K562 (cell line): ENCODE data around the gene NECTIN4. TPM values are rescaled to one million over a fixed set of nuclear protein-coding genes. Genes with fewer than 3 reads are reported as not detected.
A peak's percentile ranks its signal among the peaks of the same experiment; 100 is the strongest.

Experiments used
- ATAC-seq: fragments of 200-7000 bp; cut with Tn5 transposase; 3 replicates; pipeline ENCODE4 v1.9.1; 2020; ENCODE audit warnings: moderate library complexity
- BruUV-seq: library from RNA; stranded (reverse); fragments of 400-500 nt; replicated peaks from 2 replicates; lab custom pipeline; 2021; lab: Mats Ljungman, UMichigan
- CTCF ChIA-PET: fragments of 300-600 bp; formaldehyde crosslinking; extraction: SDS; loops from one replicate; lab custom pipeline; 2021; ENCODE audit warnings: low intra/inter-chr PET ratio; lab: Yijun Ruan, JAX
- POLR2A ChIA-PET: fragments of 300-600, 350-650 bp; sonication (Branson Sonifier 250); formaldehyde crosslinking; extraction: SDS; loops from one replicate; lab custom pipeline; 2021; ENCODE audit warnings: antibody characterized with exemption, inconsistent platforms; lab: Yijun Ruan, JAX
- DNase-seq, 4 experiments: peaks; one replicate each; pipeline versions ENCODE4 v3.0.0 to v3.0.0-alpha.2; 2011 to 2018; ENCODE audit warnings: low spot score in 3 of 4, mixed read lengths in 3 of 4; ENCODE audit errors: extremely low read depth in 1 of 4
- FAIRE-seq: peaks from 2 replicates; lab custom pipeline; 2011; peaks lifted over from hg19 to GRCh38; lab: Jason Lieb, UNC
- H2AFZ ChIP-seq: 2 replicates; pipeline ENCODE4 v1.6.0; 2011; ENCODE audit warnings: low read depth, low read length, control low read depth, inconsistent platforms
- H3K27ac ChIP-seq: fragments of 200-600 bp; 3 replicates; pipeline ENCODE4 v1.8.0; 2011; ENCODE audit warnings: low read depth, mild to moderate bottlenecking, control low read depth, inconsistent platforms, low read length, moderate library complexity, mixed read lengths; ENCODE audit errors: extremely low read depth
- H3K27me3 ChIP-seq, 2 experiments: fragments of 300-600 bp in 1 of 2; 2 replicates in 1 of 2; 3 replicates in 1 of 2; pipeline versions ENCODE4 v1.6.0 to v1.8.0; 2011; ENCODE audit warnings: inconsistent platforms in 2 of 2, low read length in 2 of 2, mild to moderate bottlenecking in 1 of 2, mixed read lengths in 1 of 2, moderate library complexity in 1 of 2; ENCODE audit not compliant: control insufficient read depth in 2 of 2, insufficient read depth in 2 of 2
- H3K36me3 ChIP-seq: fragments of 300-600 bp; 3 replicates; pipeline ENCODE4 v1.8.0; 2011; ENCODE audit warnings: mild to moderate bottlenecking, low read length, inconsistent platforms; ENCODE audit not compliant: control insufficient read depth, insufficient read depth
- H3K4me1 ChIP-seq, 2 experiments: fragments of 200-600 bp in 1 of 2; replicated peaks in 1 of 2; 2 replicates in 1 of 2; 3 replicates in 1 of 2; pipeline versions ENCODE4 v1.5.1 to v1.8.0; 2011; ENCODE audit warnings: inconsistent platforms in 2 of 2, low read length in 2 of 2, mild to moderate bottlenecking in 1 of 2, mixed read lengths in 1 of 2, moderate library complexity in 1 of 2; ENCODE audit not compliant: control insufficient read depth in 2 of 2, insufficient read depth in 2 of 2
- H3K4me2 ChIP-seq: 2 replicates; pipeline ENCODE4 v1.6.1; 2011; ENCODE audit warnings: low read length, control low read depth, inconsistent platforms, mixed read lengths; ENCODE audit not compliant: insufficient read depth
- H3K4me3 ChIP-seq: fragments of 200-600 bp; sonication (generic), shearing (Covaris generic); 2 replicates; pipeline ENCODE4 v1.5.1; 2016; ENCODE audit warnings: control low read depth, inconsistent platforms
- H3K79me2 ChIP-seq: fragments of 200-600 bp; 3 replicates; pipeline ENCODE4 v1.8.0; 2011; ENCODE audit warnings: low read length, inconsistent platforms; ENCODE audit not compliant: control insufficient read depth, insufficient read depth
- H3K9ac ChIP-seq, 2 experiments: 2 replicates each; pipeline versions ENCODE4 v1.6.0 to v1.6.1; 2011; ENCODE audit warnings: low read depth in 2 of 2, low read length in 2 of 2, control low read depth in 1 of 2, inconsistent platforms in 1 of 2, mild to moderate bottlenecking in 1 of 2, mixed read lengths in 1 of 2; ENCODE audit not compliant: insufficient read depth in 1 of 2
- H3K9me1 ChIP-seq: one replicate; pipeline ENCODE4 v1.6.0; 2011; ENCODE audit warnings: inconsistent platforms, mild to moderate bottlenecking, low read length, moderate library complexity; ENCODE audit not compliant: control insufficient read depth, insufficient read depth
- H3K9me3 ChIP-seq: replicated peaks from 2 replicates; pipeline ENCODE4 v1.5.1; 2011; ENCODE audit warnings: low read depth, low read length, inconsistent platforms; ENCODE audit not compliant: control insufficient read depth, insufficient read depth
- H4K20me1 ChIP-seq: replicated peaks from 2 replicates; pipeline ENCODE4 v1.6.1; 2011; ENCODE audit warnings: low read length, inconsistent platforms, mixed read lengths; ENCODE audit not compliant: control insufficient read depth, insufficient read depth
- CTCF ChIP-seq, 3 experiments: IDR thresholded peaks in 2 of 3; conservative IDR thresholded peaks in 1 of 3; 2 replicates each; pipeline ENCODE4 v1.5.1; 2011 to 2012; ENCODE audit warnings: low read length in 3 of 3, mild to moderate bottlenecking in 3 of 3, control low read depth in 2 of 3, improper control_type of control experiment in 1 of 3, inconsistent platforms in 1 of 3, low read depth in 1 of 3, mixed read lengths in 1 of 3, moderate library complexity in 1 of 3; ENCODE audit not compliant: insufficient read depth in 2 of 3
- DEAF1 ChIP-seq: fragments of 450-650 bp; formaldehyde crosslinking; IDR thresholded peaks from 2 replicates; pipeline ENCODE4 v1.4.0; 2020; ENCODE audit warnings: mild to moderate bottlenecking, moderate library complexity
- EGR1 ChIP-seq: fragments of 450-650 bp; conservative IDR thresholded peaks from 2 replicates; pipeline ENCODE4 v1.6.1; 2017; ENCODE audit warnings: mild to moderate bottlenecking
- EHMT2 ChIP-seq: fragments of 450-650 bp; IDR thresholded peaks from 2 replicates; pipeline ENCODE4 v1.6.1; 2018; ENCODE audit warnings: antibody characterized with exemption
- KHSRP ChIP-seq: fragments of 450-650 bp; IDR thresholded peaks from 2 replicates; pipeline ENCODE4 v1.6.1; 2017
- RAD21 ChIP-seq, 2 experiments: fragments of 250-450 bp in 1 of 2; fragments of 450-650 bp in 1 of 2; sonication (Bioruptor Pico) in 1 of 2; formaldehyde crosslinking in 1 of 2; IDR thresholded peaks in 1 of 2; conservative IDR thresholded peaks in 1 of 2; 2 replicates each; pipeline versions ENCODE4 v1.4.0 to v1.8.0; 2020 to 2022; ENCODE audit warnings: mild to moderate bottlenecking in 2 of 2, moderate library complexity in 1 of 2
- SMARCA5 ChIP-seq: fragments of 450-650 bp; IDR thresholded peaks from 2 replicates; pipeline ENCODE4 v1.6.1; 2016
- WGBS: fragments of 100-300 bp; shearing (Covaris generic); methylation state at CpG from one replicate; pipeline ENCODE4 v1.1.6; 2016; ENCODE audit warnings: low coverage, mixed read lengths; ENCODE audit not compliant: insufficient coverage; ENCODE audit errors: missing lambda C conversion rate; 5-methylcytosine and 5-hydroxymethylcytosine counted together
- in situ Hi-C: fragments of 300-500 bp; cut with MboI; formaldehyde crosslinking; loops from 4 replicates; pipeline ENCODE4 v1.15.0; 2018; ENCODE audit warnings: inconsistent platforms, mixed read lengths
- intact Hi-C: fragments of 100-400 bp; cut with micrococcal nuclease; formaldehyde crosslinking; loops from 2 replicates; pipeline ENCODE4 v1.14.2; 2022
- polyA plus RNA-seq, 8 experiments: library from polyadenylated mRNA; depleted of rRNA in 4 of 8; stranded (reverse) in 5 of 8; unstranded in 3 of 8; fragments of >200 nt; fragmentation: Nextera tagmentation in 2 of 8; fragmentation: Illumina TruSeq in 1 of 8; extraction: Ambion mirVana in 2 of 8; extraction: Trizol in 1 of 8; gene quantifications; 2 replicates each; pipeline versions ENCODE4 v1.2.1 to v1.2.3, GENCODE V29; 2011 to 2014; ENCODE audit warnings: inconsistent platforms in 1 of 8, missing spikeins in 1 of 8
- total RNA-seq, 7 experiments: library from RNA; depleted of rRNA in 6 of 7; stranded (reverse); fragments of >200 nt in 6 of 7; fragmentation: Illumina TruSeq in 2 of 7; extraction: Trizol in 2 of 7; gene quantifications; 2 replicates each; pipeline versions ENCODE4 v1.2.1 to v1.2.3, GENCODE V29; 2011 to 2021; ENCODE audit warnings: low replicate concordance in 1 of 7

The NECTIN4 gene
- total and polyA plus RNA-seq, 9 of the 15 experiments (the other 6 are each of a cell fraction or from before 2014, with no cell fraction given) = 0.01 to 0.09 TPM; not detected in 7

- Histone ChIP-seq H3K9ac (peak overlapping the region in 1 of 2 experiments; percentile 50; a peak in 1 of 4 replicates), H3K36me3 (no peaks in the 10 kb centered on the region), H3K4me1 (peaks cover 0 to 3% of the 10 kb centered on the region in 2 experiments; a peak in 2 of 5 replicates), H3K9me3 (no peaks in the 10 kb centered on the region), H3K79me2 (no peaks in the 10 kb centered on the region), H3K4me3 (no peak overlapping the region), H3K4me2 (no peak overlapping the region), H4K20me1 (no peaks in the 10 kb centered on the region), H2AFZ (peak overlapping the region; percentile 46), H3K9me1 (no peaks in the 10 kb centered on the region), H3K27ac (no peak overlapping the region), H3K27me3 (no peaks in the 10 kb centered on the region; a peak in 1 of 5 replicates)
- 14% methylated on average over 5 of the region's 6 CpGs for WGBS
- ChIA-PET POLR2A (interaction anchor here (1.0 to 1.2 kb wide), 2 partner anchors 12 to 14 kb away, joined by 6 to 7 read pairs; partner anchors contain the start of gene USF1), CTCF (no interaction called here)
- DNase-seq (no peak), FAIRE-seq (no peak), ATAC-seq (peak; percentile 78)
- no TSS peak for BruUV-seq
- in situ Hi-C loops (no loop called here), intact Hi-C loops (no loop called here)
- TF ChIP-seq EGR1 (peak; percentile 24; the same call in 1 of the 2 replicates), EHMT2 (0 out of 2 replicates have a peak, but pooled peaks have one; percentile 28), SMARCA5 (0 out of 2 replicates have a peak, but pooled peaks have one; percentile 21), KHSRP (no peak)
Observed at GRCh38 chr1:161059293-161059692, 30.1 kb downstream of the NECTIN4 start.

GRCh38 chr1:161054805-161055204 lies 34.6 kb downstream of the NECTIN4 start:
- Histone ChIP-seq H3K27me3 (no peaks in the 10 kb centered on the region), H3K4me1 (peaks cover 3 to 5% of the 10 kb centered on the region in 2 experiments; a peak in 4 of 5 replicates), H3K4me3 (no peak overlapping the region), H3K27ac (no peak overlapping the region), H3K36me3 (no peaks in the 10 kb centered on the region), H3K9me1 (no peaks in the 10 kb centered on the region), H2AFZ (no peak overlapping the region), H4K20me1 (no peaks in the 10 kb centered on the region), H3K9ac (peak overlapping the region in 1 of 2 experiments; percentile 17; a peak in 1 of 4 replicates), H3K9me3 (no peaks in the 10 kb centered on the region), H3K79me2 (no peaks in the 10 kb centered on the region), H3K4me2 (no peak overlapping the region)
- ChIA-PET POLR2A (interaction anchor here (0.6 to 2.6 kb wide), 3 partner anchors 9 to 756 kb away, joined by 3 to 13 read pairs (median 3); partner anchors contain the start of gene USF1), CTCF (no interaction called here)
- in situ Hi-C loops = no loop called here
- DNase-seq = peak in 1 of 4 experiments; percentile 16
- peak; percentile 36; the same call in 2 of the 3 replicates for ATAC-seq
- intact Hi-C loops = no loop called here
- no peak for FAIRE-seq
- BruUV-seq = no TSS peak
- 39% methylated on average over 7 of the region's 7 CpGs for WGBS
- TF ChIP-seq DEAF1 (CRISPR knock-in tag) = no peak
- TF ChIP-seq RAD21 (CRISPR knock-in tag; conservative IDR thresholded peaks at IDR 0.05 in 1 of 2, IDR thresholded peaks at IDR 0.05 in 1 of 2) = peak in 1 of 2 experiments; percentile 21; a peak in 1 of 4 replicates
- peak in 2 of 3 experiments; percentile 6 to 25; a peak in 1 of 6 replicates for TF ChIP-seq CTCF (IDR thresholded peaks at IDR 0.05 in 2 of 3, conservative IDR thresholded peaks at IDR 0.05 in 1 of 3; ENCODE audit: insufficient read depth in 2 of 3, low read depth in 1 of 3, low read length in 3 of 3)
